GM19395 (cell line): ENCODE results near the gene PSMA4.
A peak's percentile ranks its signal among the peaks of the same experiment; 100 is the strongest.
"Not testable (repeated sequence)": the region's sequence is repeated elsewhere in the genome, so short reads cannot be mapped to it uniquely, and the experiment has no call there.

Source experiments
- ATAC-seq: cut with Tn5 transposase; IDR thresholded peaks from one replicate; pipeline ENCODE4 v1.9.1; 2021; ENCODE audit warnings: mild to moderate bottlenecking, moderate library complexity; ENCODE audit not compliant: unreplicated experiment

PSMA4 gene

GRCh38 chr15:78540141-78540870, at the start of gene PSMA4:
PSMA4 (plus strand) TSS chr15:78540444; CDS start chr15:78541928, 1,484 bp downstream.
- peak; percentile 76 for ATAC-seq

GRCh38 chr15:78492872-78493271, 47.4 kb upstream of the PSMA4 start:
- ATAC-seq, result no peak

GRCh38 chr15:78501857-78502256, 38.4 kb upstream of the PSMA4 start:
- ATAC-seq, result no peak

- ATAC-seq, result no peak
Measured at GRCh38 chr15:78502641-78503040, 37.6 kb upstream of the PSMA4 start.

- peak; percentile 93 for ATAC-seq
Measured at GRCh38 chr15:78506971-78507830, 33.0 kb upstream of the PSMA4 start, which contains the start of gene HYKK. HYKK (plus strand) TSS chr15:78507577; CDS start chr15:78513089, 5,512 bp downstream.

- ATAC-seq, result peak; percentile 47
Measured at GRCh38 chr15:78507831-78508160, 32.4 kb upstream of the PSMA4 start.

GRCh38 chr15:78508272-78508671, 32.0 kb upstream of the PSMA4 start:
- no peak for ATAC-seq

- no peak for ATAC-seq
Measured at GRCh38 chr15:78509726-78510312, 30.4 kb upstream of the PSMA4 start.

- not testable (repeated sequence) for ATAC-seq
Measured at GRCh38 chr15:78520035-78520434, 20.2 kb upstream of the PSMA4 start.

- no peak for ATAC-seq
Measured at GRCh38 chr15:78524230-78524629, 16.0 kb upstream of the PSMA4 start.

- ATAC-seq, result no peak
Measured at GRCh38 chr15:78527325-78527724, 12.9 kb upstream of the PSMA4 start.

- no peak for ATAC-seq
Measured at GRCh38 chr15:78533331-78533730, 6.9 kb upstream of the PSMA4 start.

- ATAC-seq, result no peak
Measured at GRCh38 chr15:78536134-78536533, 4.1 kb upstream of the PSMA4 start.

- ATAC-seq, result no peak
Measured at GRCh38 chr15:78537266-78537905, 2.9 kb upstream of the PSMA4 start.

- ATAC-seq, result no peak
Measured at GRCh38 chr15:78538358-78538757, 1.9 kb upstream of the PSMA4 start.

- ATAC-seq, result not testable (repeated sequence)
Measured at GRCh38 chr15:78539464-78540140, 642 bp upstream of the PSMA4 start.

- no peak for ATAC-seq
Measured at GRCh38 chr15:78540871-78541743, 863 bp downstream of the PSMA4 start.

- no peak for ATAC-seq
Measured at GRCh38 chr15:78541744-78542034, 1.4 kb downstream of the PSMA4 start.

GRCh38 chr15:78542647-78543046, 2.4 kb downstream of the PSMA4 start:
- ATAC-seq, result no peak

- ATAC-seq, result no peak
Measured at GRCh38 chr15:78550194-78550593, 9.9 kb downstream of the PSMA4 start.
